GM12874 (cell line): ENCODE measurements around the gene TTC34.
A peak's percentile ranks its signal among the peaks of the same experiment; 100 is the strongest.

ENCODE experiments used
- CTCF ChIP-seq: IDR thresholded peaks from 2 replicates; pipeline ENCODE4 v1.5.1; 2011; ENCODE audit warnings: low read depth, mild to moderate bottlenecking, control low read depth, low read length, moderate library complexity; ENCODE audit not compliant: insufficient read depth

The TTC34 gene

GRCh38 chr1:2801535-2802291, at the start of gene TTC34:
TTC34 (minus strand) TSS chr1:2801693; CDS start chr1:2800827, 866 bp downstream.
- TF ChIP-seq CTCF: peak; percentile 11; the same call in 1 of the 2 replicates

DNA sequence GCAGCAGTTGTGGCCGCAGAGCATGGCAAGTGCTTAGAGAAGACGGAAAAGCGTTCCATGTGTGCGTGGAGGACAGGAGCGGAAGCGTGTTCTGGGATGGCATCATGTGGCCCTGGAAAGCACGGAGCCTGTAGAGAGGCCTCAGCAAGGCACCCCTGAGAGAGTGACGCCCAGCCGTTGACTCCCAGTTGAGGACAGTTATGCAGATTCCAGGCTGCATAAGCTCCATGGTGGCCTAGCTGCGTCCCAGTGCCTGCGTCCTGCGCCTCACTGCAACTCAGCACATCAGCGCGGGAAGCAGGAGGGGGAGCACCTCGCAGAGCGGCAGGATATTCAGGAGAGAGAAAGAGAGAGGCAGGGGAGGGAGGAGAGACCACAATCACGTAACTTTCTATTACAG, 49.0 kb upstream of the TTC34 start:
- no peak for TF ChIP-seq CTCF

DNA sequence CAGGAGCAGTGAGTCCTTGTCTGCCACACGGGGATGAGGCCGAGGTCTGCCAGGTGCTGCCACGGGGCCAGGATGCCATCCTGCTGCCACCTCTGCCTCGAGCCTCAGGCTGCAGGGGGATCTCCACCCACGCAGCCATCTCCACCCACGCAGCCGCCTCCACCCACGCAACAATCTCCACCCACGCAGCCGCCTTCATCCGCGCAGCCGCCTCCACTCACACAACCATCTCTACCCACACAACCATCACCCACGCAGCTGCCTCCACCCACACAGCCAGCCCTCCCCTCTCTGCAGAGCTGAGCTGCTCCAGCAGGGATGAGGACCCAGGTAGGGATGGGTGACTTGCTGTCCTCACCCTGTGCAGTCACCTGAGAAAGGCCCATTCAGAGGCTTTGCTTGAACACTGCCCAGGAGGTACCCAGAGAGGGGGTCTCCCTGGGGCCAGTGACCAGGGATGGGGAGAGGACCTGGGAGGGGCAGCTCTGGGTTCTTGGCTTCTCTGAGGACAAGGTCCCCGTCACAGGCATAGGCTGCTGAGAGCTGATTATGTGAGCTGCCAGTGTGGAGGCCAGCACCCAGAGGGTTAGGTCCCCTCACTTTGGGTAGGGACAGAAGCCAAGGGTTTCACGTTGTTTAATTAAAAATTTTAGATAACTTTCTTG, 46.6 kb upstream of the TTC34 start:
- no peak for TF ChIP-seq CTCF

GRCh38 chr1:2847086-2847985, 45.8 kb upstream of the TTC34 start:
- no peak for TF ChIP-seq CTCF

- TF ChIP-seq CTCF: no peak
Observed at GRCh38 chr1:2845869-2846268, 44.4 kb upstream of the TTC34 start.

DNA sequence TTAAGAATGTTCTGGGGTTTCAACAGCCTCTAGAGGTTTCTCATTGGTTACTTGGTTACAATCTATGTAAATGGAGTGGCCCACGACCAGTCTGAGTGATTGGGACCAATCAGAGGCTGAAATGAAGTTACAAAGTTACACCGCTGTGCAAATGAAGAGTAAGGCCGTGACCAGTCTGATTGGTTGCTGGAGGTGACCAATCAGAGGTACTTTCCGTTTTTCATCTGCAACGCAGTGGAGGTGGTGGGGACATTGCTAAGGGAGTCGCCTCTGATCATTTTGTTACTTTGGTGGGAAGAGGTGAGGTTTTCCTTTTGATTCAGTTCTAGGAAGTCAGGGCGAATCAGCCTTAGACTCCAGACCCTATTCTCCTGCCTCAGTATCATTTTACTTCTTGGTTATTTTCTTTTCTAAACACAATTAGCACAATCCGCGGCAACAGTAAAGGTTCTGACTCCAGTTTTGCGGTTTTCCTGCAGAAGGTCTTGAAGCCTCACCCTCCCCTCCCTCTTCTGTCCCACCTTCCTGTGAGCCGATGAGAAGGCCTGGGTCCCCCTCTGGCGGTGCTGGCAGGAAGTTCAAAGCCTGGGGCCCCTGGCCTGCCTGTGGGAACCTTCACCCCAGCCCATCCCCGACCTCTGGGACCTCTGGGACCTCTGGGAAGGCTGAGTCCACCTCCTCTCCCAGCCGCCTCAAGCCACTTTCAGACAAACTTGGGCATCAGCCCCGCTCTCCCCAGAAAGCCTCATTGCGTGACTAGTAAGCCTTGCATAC, 38.7 kb upstream of the TTC34 start:
- TF ChIP-seq CTCF: no peak
